Measurements from ENCODE around the gene AQP9.

DNA sequence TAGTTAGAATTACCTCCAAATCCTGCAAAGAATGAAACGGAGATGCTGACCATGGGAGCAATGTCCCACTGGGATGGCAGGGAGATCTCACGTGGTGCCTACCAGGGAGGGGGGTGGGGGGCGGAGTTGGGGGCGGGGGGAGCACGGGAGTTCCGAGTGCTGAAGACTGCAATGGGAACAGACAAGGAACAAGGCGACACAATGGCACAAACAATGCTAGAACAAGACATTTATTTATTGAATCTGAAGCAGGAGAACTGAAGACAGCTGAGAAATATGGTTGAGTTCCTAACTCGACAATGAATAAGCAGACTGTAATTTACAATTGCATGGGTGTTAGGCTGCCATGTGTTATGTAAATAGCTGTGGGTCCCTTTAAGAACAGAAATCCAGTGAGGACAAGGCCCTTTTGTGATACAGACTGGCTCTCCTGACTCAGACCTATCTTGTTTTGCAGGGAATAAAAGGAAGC is 91.2 kb downstream of the AQP9 start:
- TF ChIP-seq, protein P1, sequence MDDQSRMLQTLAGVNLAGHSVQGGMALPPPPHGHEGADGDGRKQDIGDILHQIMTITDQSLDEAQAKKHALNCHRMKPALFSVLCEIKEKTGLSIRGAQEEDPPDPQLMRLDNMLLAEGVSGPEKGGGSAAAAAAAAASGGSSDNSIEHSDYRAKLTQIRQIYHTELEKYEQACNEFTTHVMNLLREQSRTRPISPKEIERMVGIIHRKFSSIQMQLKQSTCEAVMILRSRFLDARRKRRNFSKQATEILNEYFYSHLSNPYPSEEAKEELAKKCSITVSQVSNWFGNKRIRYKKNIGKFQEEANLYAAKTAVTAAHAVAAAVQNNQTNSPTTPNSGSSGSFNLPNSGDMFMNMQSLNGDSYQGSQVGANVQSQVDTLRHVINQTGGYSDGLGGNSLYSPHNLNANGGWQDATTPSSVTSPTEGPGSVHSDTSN (IDR thresholded peaks at IDR 0.05) = no peak
- TF ChIP-seq, protein P2, sequence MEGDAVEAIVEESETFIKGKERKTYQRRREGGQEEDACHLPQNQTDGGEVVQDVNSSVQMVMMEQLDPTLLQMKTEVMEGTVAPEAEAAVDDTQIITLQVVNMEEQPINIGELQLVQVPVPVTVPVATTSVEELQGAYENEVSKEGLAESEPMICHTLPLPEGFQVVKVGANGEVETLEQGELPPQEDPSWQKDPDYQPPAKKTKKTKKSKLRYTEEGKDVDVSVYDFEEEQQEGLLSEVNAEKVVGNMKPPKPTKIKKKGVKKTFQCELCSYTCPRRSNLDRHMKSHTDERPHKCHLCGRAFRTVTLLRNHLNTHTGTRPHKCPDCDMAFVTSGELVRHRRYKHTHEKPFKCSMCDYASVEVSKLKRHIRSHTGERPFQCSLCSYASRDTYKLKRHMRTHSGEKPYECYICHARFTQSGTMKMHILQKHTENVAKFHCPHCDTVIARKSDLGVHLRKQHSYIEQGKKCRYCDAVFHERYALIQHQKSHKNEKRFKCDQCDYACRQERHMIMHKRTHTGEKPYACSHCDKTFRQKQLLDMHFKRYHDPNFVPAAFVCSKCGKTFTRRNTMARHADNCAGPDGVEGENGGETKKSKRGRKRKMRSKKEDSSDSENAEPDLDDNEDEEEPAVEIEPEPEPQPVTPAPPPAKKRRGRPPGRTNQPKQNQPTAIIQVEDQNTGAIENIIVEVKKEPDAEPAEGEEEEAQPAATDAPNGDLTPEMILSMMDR (IDR thresholded peaks at IDR 0.05) = no peak
- TF ChIP-seq POLR2A (IDR thresholded peaks at IDR 0.05; ENCODE audit: low read length) (no peak), GATA3 (IDR thresholded peaks at IDR 0.05; ENCODE audit: borderline replicate concordance) (no peak), CEBPB (IDR thresholded peaks at IDR 0.05) (no peak), KDM1A (IDR thresholded peaks at IDR 0.05; ENCODE audit: low read depth) (no peak)
